Stimulated activated CD4-positive, alpha-beta T cell treated with anti-CD3 and anti-CD28 coated beads, Interleukin-2, amount 100 ng/mL, for 24 hours (primary cell): Measurements from ENCODE around the gene CYP3A7.
"Not testable (repeated sequence)": the region's sequence is repeated elsewhere in the genome, so short reads cannot be mapped to it uniquely, and the experiment has no call there.

Experiments used
- DNase-seq, 2 donors: peaks; one replicate each; pipeline ENCODE4 v3.0.0-alpha.2; 2020

Gene CYP3A7

GRCh38 chr7:99740573-99741440 lies 5.8 kb upstream of the CYP3A7 start:
- DNase-seq = no peak

DNA sequence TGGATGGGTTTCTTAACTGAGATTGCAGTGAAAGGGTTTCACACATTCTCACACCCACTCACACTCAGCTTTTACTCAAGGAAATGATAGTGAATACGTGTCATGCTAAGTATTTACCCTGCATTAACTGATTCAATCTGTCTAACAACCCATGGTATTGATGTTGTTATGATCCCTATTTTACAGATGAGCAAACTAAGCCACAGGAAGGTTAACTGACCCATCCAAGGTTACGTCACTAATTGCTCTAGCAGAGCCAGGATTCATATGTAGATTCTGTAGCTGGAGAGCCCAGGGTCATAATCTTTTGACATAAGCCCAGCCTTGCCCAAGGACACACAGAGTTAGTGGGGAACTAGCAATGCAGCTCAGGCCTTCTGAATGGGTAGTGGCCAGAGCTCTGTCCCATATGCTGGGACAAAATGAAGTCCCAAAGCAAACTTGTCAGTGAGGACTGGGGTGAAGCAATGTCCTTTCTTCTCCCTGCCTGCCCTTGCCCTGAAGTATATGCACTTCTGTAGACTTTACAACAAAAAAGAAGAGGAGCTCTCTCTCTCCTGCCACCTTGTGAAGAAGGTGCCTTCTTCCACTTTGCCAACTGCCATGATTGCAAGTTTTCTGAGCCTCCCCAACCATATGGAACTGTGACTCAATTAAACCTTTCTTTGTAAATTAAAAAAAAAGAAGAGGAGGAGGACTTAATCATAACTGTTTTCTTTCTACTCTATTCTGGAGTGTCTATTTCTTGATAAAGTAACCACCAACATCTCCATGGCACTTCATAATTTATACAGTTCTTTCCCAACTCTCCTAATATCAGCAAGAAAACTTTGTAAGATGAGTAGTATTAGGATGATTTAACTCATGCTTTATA lies 4.9 kb upstream of the CYP3A7 start:
- no peak for DNase-seq

DNA sequence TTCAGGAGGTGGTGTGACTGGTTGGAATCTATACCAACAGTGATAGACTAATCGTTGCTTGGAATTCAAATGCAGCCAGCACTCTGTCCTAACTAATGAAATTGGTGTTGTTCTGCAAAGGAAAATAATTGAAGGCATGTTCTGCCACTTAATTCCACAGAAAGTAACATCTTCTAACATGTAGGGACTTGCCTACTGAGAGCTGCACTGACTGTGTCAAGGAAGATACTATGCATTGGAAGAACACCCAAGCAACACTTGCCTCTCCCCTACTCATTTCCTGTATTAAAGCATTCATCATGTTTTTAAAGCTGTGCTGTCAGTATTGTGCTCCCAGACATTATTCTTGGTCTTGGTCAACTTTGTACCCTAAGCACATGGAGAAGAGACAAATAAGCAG lies 2.7 kb upstream of the CYP3A7 start:
- DNase-seq = no peak

GRCh38 chr7:99736667-99737066 lies 1.7 kb upstream of the CYP3A7 start:
- not testable (repeated sequence) for DNase-seq

GRCh38 chr7:99733448-99733847 lies 1.5 kb downstream of the CYP3A7 start:
- peak; percentile 18 for DNase-seq

DNA sequence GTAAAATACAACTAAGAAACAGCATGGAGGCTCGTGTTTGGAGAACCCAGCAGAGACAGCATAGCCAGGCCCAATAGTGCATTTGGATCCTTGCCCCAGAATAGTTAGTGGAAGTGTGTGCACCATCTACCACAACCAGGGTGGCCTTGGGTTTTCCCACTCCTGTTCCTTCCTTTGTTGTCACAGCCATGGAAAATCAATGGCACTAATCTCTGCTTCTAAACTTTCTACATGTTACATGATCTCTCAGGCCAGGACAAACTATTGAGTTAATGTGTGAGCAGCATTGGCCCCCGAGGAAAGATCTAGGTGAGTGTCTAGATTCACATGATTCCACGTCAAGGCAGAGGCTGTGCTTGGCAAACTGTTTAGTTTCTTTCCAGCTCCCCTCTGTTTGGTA lies 2.0 kb downstream of the CYP3A7 start:
- DNase-seq = no peak

DNA sequence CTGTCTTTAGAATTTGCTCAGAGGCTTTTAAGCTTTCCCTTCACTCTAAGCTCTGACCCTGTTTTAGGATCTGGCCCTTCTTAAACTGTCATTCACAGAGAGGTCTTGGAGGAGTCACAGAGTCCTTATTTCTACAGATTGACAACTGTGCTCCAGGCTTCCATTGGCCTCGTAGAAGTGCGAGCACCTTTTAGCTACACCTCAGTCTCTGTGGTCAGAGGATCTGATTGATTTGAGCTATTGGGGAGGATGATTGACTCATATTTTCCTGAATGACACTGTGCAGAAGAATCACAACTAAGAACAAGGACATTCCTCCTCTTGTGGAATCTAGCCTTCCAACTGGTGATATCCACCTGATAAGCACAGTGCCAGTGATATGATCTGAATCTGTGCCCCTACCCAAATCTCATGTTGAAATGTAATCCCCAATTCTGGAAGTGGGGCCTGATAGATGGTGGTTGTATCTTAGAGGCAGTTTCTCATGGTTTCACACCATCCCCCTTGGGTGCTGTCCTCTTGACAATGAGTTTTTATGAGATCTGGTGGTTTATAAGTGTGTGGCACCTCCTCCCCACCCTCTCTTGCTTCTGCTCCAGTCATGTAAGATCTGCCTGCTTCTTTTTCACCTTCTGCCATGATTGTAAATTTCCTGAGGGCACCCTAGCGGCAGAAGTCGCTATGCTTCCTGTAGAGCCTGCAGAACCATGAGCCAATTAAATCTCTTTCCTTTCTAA lies 3.2 kb downstream of the CYP3A7 start:
- DNase-seq = no peak

- DNase-seq = no peak
Observed at GRCh38 chr7:99730992-99731391, 4.0 kb downstream of the CYP3A7 start.

- no peak for DNase-seq
Observed at GRCh38 chr7:99730238-99730810, 4.7 kb downstream of the CYP3A7 start.

DNA sequence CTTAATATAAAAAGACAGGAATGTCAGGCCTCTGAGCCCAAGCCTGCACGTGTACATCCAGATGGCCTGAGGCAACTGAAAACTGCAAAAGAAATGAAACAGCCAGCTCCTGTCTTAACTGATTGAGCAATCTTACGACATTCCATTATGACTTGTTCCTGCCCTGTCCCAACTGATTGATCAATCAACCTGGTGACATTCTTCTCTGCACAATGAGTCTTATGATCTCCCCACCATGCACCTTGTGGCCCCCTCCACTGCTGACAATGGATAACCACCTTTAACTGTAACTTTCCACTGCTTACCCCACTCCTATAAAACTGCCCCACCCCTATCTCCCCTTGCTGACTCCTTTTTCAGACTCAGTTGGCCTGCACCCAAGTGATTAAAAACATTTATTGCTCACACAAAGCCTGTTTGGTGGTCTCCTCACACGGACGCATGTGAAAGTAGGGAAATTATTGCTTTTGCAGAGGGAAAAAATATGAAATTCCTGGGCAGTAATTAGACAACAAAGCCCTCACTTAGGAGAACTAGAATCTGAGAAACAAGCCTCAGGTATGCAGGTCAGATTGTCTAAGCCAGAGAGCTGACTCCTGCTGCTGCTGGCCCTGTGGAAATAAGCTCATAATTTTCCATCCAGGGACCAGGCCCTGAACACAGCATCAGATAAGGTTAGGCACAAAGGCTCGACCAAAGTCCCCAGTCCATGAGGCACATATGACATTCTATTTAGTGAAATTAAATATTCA lies 5.3 kb downstream of the CYP3A7 start:
- no peak for DNase-seq

DNA sequence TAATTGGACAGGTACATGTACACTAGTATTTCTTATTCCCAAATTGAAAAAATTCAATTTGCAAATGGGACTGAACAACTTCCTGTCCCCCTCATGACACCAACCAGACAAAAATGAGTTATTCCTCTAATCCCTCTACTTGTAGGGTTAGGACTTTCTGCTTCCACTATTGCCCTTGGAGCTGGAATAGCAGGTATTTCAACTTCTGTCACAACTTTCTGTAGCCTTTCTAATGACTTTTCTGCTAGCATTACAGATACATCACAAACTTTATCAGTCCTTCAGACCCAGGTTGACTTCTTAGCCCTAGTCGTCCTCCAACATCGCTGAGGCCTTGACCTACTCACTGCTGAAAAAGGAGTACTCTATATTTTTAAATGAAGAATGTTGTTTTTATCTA lies 6.4 kb downstream of the CYP3A7 start:
- DNase-seq = no peak

GRCh38 chr7:99723201-99723600 lies 11.8 kb downstream of the CYP3A7 start:
- not testable (repeated sequence) for DNase-seq

DNA sequence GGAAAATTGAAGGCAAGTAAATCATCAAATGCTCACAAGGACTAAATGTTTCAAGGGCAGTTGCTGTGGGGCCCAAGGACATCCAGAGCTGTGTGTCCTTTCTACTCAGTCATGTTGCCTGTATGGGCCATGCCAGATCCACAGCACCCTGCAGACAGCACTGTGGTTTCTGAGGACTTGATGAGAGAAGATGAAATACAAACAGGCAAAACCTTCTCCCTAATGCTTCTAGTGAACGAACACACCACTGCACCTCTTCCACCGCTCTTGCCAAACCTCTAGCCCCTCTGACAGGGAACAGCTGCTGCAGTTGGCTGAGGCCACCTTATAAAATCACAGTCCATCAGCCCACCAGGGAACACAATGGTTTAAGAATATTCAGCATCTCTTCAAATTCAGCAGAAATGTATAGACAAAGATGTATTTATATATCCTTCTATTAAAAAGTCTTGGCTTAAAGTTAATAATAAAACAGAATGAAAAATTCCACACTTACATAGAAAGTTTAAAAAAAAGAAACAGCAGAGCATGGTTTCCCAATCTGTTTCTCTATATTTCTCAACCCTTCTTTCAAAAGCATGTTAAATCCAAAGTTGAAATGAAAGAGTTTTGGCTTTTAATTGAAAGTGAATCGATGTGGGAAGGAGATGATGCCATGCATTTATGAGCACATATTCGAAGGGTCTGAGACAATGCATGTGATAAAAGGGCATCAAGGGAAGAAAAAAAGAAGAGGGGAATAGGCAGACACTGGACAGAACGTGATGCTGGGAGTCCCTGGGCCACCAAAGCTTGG lies 14.0 kb downstream of the CYP3A7 start:
- no peak for DNase-seq

- DNase-seq = no peak
Observed at GRCh38 chr7:99719996-99720769, 14.8 kb downstream of the CYP3A7 start.

- DNase-seq = no peak
Observed at GRCh38 chr7:99713995-99714570, 20.9 kb downstream of the CYP3A7 start.

GRCh38 chr7:99709838-99710578 lies 25.0 kb downstream of the CYP3A7 start:
- no peak for DNase-seq

DNA sequence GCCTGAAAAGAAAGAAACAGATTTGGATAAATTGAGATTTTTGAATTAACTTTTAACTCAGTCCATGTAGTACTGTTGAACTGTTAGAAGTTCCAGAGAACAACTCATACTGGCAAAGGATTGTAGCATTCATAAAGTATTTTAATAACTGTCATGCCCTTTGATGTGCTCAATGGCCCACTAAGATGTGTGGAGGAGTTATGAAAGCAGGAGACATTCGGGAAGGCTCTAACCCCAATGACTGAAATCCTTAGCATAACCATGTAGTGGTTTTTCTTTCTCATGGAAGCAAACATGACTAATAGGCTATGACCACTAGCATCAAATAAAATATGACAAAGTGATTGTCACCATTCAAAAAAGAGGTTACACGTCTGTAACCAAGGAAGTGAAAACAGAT lies 25.7 kb downstream of the CYP3A7 start:
- no peak for DNase-seq

GRCh38 chr7:99707096-99707495 lies 27.9 kb downstream of the CYP3A7 start:
- no peak for DNase-seq

DNA sequence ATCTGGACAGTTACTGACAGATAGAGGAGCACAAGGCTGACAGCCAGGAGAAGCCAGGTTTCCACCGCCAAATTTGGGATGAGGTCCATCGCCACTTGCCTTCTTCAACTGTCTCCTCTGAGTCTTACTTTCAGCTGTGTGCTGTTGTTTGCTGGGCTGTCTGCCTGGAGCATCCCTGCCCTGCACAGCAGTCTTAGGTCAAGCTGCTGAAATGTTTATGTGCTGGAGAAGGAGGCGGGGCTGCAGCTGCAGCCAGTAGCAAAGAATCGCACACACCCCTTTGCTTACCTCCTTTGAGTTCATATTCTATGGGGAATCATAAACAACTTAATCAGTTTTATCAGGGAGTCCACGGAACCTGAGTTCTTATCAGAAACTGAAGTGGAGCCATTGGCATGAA lies 35.0 kb downstream of the CYP3A7 start:
- no peak for DNase-seq
